HG03354 (cell line): ENCODE measurements around the gene WNK4.
A peak's percentile ranks its signal among the peaks of the same experiment; 100 is the strongest.

ENCODE experiments used
- ATAC-seq: cut with Tn5 transposase; IDR thresholded peaks from one replicate; pipeline ENCODE4 v1.9.1; 2021; ENCODE audit warnings: mild to moderate bottlenecking; ENCODE audit not compliant: unreplicated experiment, poor library complexity, severe bottlenecking

The WNK4 gene

GRCh38 chr17:42832213-42832933 is 52.0 kb downstream of the WNK4 start:
- ATAC-seq: peak; percentile 5

- ATAC-seq: peak; percentile 90
Observed at GRCh38 chr17:42832934-42833766, 52.7 kb downstream of the WNK4 start, which contains the start of gene PSME3. PSME3 (plus strand) TSS chr17:42833397; CDS start chr17:42833632, 235 bp downstream.

GRCh38 chr17:42833767-42834422 is 53.5 kb downstream of the WNK4 start:
- ATAC-seq: peak; percentile 22

- ATAC-seq: no peak
Observed at GRCh38 chr17:42835732-42836131, 55.3 kb downstream of the WNK4 start.

- ATAC-seq: no peak
Observed at GRCh38 chr17:42841975-42842685, 61.7 kb downstream of the WNK4 start.

- no peak for ATAC-seq
Observed at GRCh38 chr17:42843358-42843934, 63.0 kb downstream of the WNK4 start.

- no peak for ATAC-seq
Observed at GRCh38 chr17:42844271-42844670, 63.9 kb downstream of the WNK4 start, which contains the start of gene AOC2. AOC2 (plus strand) TSS chr17:42844580; CDS start chr17:42844627, 47 bp downstream.

GRCh38 chr17:42844761-42845555 is 64.5 kb downstream of the WNK4 start:
- ATAC-seq: no peak

- ATAC-seq: no peak
Observed at GRCh38 chr17:42845556-42845917, 65.1 kb downstream of the WNK4 start.

- ATAC-seq: no peak
Observed at GRCh38 chr17:42845918-42846593, 65.6 kb downstream of the WNK4 start.
